D721Med (cell line): Measurements from ENCODE around the gene CFAP92.
"Not testable (repeated sequence)": the region's sequence is repeated elsewhere in the genome, so short reads cannot be mapped to it uniquely, and the experiment has no call there.

Source experiments
- DNase-seq: peaks from one replicate; pipeline ENCODE4 v3.0.0; 2011; ENCODE audit warnings: low spot score; ENCODE audit not compliant: insufficient read length
- FAIRE-seq: peaks from 2 replicates; lab custom pipeline; 2011; peaks lifted over from hg19 to GRCh38; lab: Jason Lieb, UNC
- TF ChIP-seq, protein P1 (sequence below): IDR thresholded peaks from 2 replicates; pipeline ENCODE4 v1.5.1; 2012; ENCODE audit warnings: mild to moderate bottlenecking, control low read depth; ENCODE audit not compliant: insufficient read depth; ENCODE audit errors: missing control alignments

CFAP92 gene

DNA sequence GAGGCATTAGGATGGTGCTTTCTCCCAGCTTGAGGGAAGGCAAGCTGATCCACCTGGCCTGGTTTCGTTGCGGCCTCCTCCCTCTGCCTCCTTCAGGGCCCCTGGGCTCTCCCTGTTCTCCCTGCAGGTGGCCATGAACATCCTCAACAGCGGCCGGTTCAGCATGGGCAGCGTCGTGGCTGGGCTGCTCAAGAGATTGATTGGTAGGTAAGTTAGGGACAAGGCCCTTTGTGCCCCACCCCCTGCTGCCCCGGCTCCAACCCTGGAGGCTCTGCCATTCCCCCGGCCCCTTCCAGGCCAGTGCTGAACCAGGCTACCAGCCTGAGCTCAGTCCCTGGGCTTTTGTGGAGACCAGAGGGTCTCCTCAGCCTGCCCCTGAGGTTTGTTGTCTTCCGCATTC lies 91.5 kb downstream of the CFAP92 start:
- DNase-seq (no peak), FAIRE-seq (no peak)
- TF ChIP-seq, protein P1, sequence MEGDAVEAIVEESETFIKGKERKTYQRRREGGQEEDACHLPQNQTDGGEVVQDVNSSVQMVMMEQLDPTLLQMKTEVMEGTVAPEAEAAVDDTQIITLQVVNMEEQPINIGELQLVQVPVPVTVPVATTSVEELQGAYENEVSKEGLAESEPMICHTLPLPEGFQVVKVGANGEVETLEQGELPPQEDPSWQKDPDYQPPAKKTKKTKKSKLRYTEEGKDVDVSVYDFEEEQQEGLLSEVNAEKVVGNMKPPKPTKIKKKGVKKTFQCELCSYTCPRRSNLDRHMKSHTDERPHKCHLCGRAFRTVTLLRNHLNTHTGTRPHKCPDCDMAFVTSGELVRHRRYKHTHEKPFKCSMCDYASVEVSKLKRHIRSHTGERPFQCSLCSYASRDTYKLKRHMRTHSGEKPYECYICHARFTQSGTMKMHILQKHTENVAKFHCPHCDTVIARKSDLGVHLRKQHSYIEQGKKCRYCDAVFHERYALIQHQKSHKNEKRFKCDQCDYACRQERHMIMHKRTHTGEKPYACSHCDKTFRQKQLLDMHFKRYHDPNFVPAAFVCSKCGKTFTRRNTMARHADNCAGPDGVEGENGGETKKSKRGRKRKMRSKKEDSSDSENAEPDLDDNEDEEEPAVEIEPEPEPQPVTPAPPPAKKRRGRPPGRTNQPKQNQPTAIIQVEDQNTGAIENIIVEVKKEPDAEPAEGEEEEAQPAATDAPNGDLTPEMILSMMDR, result no peak

DNA sequence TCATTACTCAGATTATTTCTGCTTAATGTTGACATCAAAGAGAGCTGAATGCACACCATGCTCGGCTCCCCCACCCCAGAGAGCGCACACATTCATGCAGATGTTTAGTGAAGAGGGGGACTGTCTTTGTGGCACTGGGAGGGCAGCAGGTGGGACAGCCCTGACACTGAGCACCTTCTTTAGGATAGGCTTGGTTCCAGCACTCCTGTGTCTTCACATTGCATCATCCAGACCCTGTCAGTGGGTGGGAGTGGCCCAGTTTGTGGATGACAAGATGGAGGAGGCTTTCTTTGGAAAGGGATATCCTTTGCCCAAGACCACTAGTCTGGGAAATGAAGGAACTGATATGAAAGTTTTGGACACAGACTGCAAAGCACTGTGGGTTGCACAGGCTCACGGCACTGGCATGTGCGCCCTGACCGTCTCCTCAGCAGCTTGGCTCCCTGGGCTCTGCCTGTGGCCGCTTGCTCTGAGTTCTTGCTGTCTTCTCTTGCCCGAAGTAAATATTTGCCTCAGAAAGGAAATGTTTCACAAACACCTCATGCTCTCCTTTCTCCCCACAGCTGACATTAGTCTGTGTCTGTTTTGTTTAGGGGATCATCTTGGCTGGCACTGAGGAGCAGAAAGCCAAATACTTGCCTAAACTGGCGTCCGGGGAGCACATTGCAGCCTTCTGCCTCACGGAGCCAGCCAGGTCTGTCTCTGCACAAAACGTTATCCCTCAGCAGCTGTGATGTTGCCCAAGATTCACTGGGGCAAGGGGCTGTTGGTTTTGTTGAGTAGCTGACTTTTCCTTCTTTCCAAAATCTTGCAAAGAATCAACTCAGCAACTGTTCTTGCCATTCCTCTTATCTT lies 97.8 kb downstream of the CFAP92 start:
- no peak for FAIRE-seq
- no peak for DNase-seq
- TF ChIP-seq, protein P1, result no peak

DNA sequence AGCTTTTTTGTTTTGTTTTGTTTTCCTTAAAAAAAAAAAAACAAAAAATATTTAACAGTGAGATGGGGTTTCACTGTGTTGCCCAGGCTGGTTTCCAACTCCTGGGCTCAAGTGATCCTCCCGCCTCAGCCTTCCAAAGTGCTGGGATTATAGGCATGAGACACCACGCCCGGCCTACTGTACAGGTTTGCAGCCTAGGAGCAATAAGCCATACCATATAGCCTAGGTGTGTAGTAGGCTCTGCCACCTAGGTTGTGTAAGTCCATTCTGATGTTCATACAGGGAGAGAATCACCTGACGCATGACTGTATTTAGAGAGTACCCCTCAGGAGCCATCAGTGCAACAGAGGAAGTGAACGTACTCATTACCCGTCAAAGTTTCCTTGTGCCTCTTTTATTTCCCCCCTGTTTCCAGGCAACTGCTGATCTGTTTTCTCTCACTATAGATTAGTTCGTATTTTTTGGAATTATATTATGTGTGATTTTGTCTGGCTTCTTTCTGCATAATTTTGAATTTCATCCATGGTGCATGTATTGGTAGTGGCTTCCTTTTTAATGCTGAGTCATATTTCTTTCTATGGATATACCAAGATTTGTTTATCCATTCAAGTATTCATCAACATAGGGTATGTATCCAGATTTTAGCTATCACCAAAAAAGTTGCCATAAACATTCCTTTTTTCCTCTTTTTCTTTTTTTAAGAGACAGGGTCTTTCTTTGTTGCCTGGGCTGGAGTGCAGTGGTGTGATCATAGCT lies 104.6 kb downstream of the CFAP92 start:
- TF ChIP-seq, protein P1, result no peak
- no peak for FAIRE-seq
- no peak for DNase-seq

DNA sequence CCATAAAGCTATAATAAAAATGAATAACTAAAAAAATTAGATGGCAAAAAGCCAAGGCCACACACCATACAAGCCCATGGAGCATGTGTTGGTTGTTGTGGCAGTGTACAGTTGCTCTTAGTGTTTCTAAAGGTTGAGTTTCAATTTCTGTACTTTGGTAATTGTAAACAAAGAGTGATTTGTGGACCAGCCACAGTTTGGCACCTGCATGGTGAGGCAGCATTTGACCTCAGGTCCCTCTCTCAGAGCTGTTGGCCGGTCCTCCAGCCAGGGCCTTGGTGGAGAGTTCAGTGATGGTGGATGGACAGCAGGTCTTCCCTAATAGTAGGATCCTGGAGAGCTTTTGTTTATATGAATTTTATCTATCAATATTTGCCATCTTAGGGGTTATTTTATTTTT lies 108.9 kb downstream of the CFAP92 start:
- DNase-seq (no peak), FAIRE-seq (no peak)
- TF ChIP-seq, protein P1, result no peak

DNA sequence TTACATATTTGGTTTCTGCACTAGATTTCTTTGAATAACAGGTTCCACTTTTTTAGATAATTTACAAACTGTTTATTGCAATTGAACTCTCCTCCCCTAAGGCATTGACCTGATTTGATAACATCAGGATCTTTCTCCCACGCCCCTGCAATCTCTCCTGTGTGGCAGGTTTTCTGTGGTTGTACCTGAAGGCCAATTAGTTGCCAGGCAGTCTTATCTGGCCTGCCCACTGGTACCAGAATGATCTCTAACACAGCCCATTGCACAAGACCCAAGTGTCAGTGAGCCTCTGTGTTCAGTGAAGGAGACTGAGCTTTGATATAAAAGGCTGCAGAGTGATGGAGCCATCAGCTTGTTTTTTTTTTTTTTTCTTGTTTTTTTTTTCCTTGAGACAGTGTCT lies 111.2 kb downstream of the CFAP92 start:
- DNase-seq (no peak), FAIRE-seq (no peak)
- TF ChIP-seq, protein P1, result no peak

DNA sequence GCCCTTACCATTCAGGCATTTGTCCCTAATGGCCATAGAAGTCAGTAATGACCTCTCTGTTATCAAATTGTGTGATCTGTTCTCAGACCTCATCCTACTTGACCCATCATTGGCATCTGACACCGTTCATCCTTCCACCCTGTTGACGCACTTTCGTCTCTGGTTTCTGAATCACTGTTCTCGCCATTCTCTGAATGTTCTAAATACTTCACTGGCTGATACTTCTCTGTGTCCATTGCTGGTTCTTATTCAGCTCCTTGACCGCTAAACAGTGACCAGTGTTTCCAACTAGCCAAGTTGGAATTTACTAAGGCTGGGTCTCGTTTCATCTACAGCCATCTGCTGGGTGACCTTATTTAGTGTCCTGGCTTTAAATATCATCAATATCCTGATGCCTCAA lies 112.3 kb downstream of the CFAP92 start:
- TF ChIP-seq, protein P1, result no peak
- DNase-seq (no peak), FAIRE-seq (no peak)

DNA sequence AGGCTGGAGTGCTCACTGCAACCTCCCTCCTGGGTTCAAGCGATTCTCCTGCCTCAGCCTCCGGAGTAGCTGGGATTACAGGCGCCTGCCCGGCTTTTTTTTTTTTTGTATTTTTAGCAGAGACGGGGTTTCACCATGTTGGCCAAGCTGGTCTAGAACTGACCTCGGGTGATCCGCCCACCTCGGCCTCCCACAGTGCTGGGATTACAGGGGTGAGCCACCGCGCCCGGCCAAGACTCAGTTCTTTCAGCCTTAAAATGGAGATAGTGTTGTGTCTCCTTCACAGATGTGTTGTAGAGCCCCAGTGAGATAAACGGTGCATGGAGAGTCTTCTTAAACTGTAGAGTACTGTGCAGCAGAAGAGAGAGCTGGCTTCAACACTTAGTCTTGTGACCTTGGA lies 113.4 kb downstream of the CFAP92 start:
- not testable (repeated sequence) for FAIRE-seq, DNase-seq
